ENCODE measurements around the gene SREK1. TPM values are rescaled to one million over a fixed set of nuclear protein-coding genes. Genes with fewer than 3 reads are reported as not detected.

SREK1 gene
- total RNA-seq, 4 donors from 2014 or later: 63.1 to 182 (median 67.8) TPM

GRCh38 chr5:66180282-66181155, 36.4 kb downstream of the SREK1 start:
- Histone ChIP-seq H3K27me3 (no peaks in the 10 kb centered on the region), H3K4me1 (no peaks in the 10 kb centered on the region), H3K9me3 (no peaks in the 10 kb centered on the region), H3K4me3 (no peak overlapping the region), H3K27ac (no peak overlapping the region), H3K36me3 (peaks cover 42% of the 10 kb centered on the region)
- DNase-seq (ENCODE audit: low spot score in 2 of 2): no peak
- no peak for TF ChIP-seq POLR2A (IDR thresholded peaks at IDR 0.05)
- TF ChIP-seq CTCF (IDR thresholded peaks at IDR 0.05): no peak
- TF ChIP-seq POLR2AphosphoS5 (IDR thresholded peaks at IDR 0.05): no peak
- 90% methylated on average over 3 of the region's 3 CpGs for WGBS

GRCh38 chr5:66186108-66186507, 42.0 kb downstream of the SREK1 start:
- H3K27ac ChIP-seq: no peak overlapping the region
- H3K27me3 ChIP-seq: no peaks in the 10 kb centered on the region
- no peaks in the 10 kb centered on the region for H3K4me1 ChIP-seq
- no peak overlapping the region for H3K4me3 ChIP-seq
- DNase-seq (ENCODE audit: low spot score in 2 of 2): no peak
- 75% methylated on average over 3 of the region's 3 CpGs for WGBS
- H3K36me3 ChIP-seq: no peaks in the 10 kb centered on the region
- no peak for TF ChIP-seq CTCF (IDR thresholded peaks at IDR 0.05)
- TF ChIP-seq POLR2AphosphoS5 (IDR thresholded peaks at IDR 0.05): no peak
- H3K9me3 ChIP-seq: no peaks in the 10 kb centered on the region

GRCh38 chr5:66193419-66193818, 49.3 kb downstream of the SREK1 start:
- TF ChIP-seq EP300 (IDR thresholded peaks at IDR 0.05) (no peak), POLR2A (IDR thresholded peaks at IDR 0.05) (no peak), POLR2AphosphoS5 (IDR thresholded peaks at IDR 0.05) (no peak), CTCF (IDR thresholded peaks at IDR 0.05) (no peak)
- H3K4me1 ChIP-seq: no peaks in the 10 kb centered on the region
- no peaks in the 10 kb centered on the region for H3K9me3 ChIP-seq
- no peaks in the 10 kb centered on the region for H3K36me3 ChIP-seq
- no peak overlapping the region for H3K4me3 ChIP-seq
- DNase-seq (ENCODE audit: low spot score in 2 of 2): no peak
- no peak overlapping the region for H3K27ac ChIP-seq
- H3K27me3 ChIP-seq: no peaks in the 10 kb centered on the region

- no peaks in the 10 kb centered on the region for H3K36me3 ChIP-seq
- H3K27ac ChIP-seq: no peak overlapping the region
- no peak for TF ChIP-seq EP300 (IDR thresholded peaks at IDR 0.05)
- no peak for TF ChIP-seq POLR2AphosphoS5 (IDR thresholded peaks at IDR 0.05)
- no peak for TF ChIP-seq POLR2A (IDR thresholded peaks at IDR 0.05)
- TF ChIP-seq CTCF (IDR thresholded peaks at IDR 0.05): no peak
- no peaks in the 10 kb centered on the region for H3K9me3 ChIP-seq
- H3K27me3 ChIP-seq: no peaks in the 10 kb centered on the region
- 80% methylated on average over 3 of the region's 4 CpGs for WGBS
- DNase-seq (ENCODE audit: low spot score in 2 of 2): no peak
- no peaks in the 10 kb centered on the region for H3K4me1 ChIP-seq
- no peak overlapping the region for H3K4me3 ChIP-seq
These were observed 53.8 kb downstream of the SREK1 start for GRCh38 chr5:66197764-66198405.

GRCh38 chr5:66198837-66199236, 54.7 kb downstream of the SREK1 start:
- Histone ChIP-seq H3K9me3 (no peaks in the 10 kb centered on the region), H3K4me3 (no peak overlapping the region), H3K4me1 (no peaks in the 10 kb centered on the region), H3K36me3 (no peaks in the 10 kb centered on the region), H3K27ac (no peak overlapping the region), H3K27me3 (no peaks in the 10 kb centered on the region)
- DNase-seq (ENCODE audit: low spot score in 2 of 2): no peak
- TF ChIP-seq POLR2AphosphoS5 (IDR thresholded peaks at IDR 0.05): no peak
- 100% methylated on average over 1 of the region's 1 CpG for WGBS
